MM.1S (cell line): ENCODE measurements around the gene C2CD2L.

Experiments used
- CTCF ChIP-seq: fragments of 300-600 bp; sonication (generic); IDR thresholded peaks from 2 replicates; pipeline ENCODE4 v1.5.1; 2016; ENCODE audit warnings: antibody characterized with exemption, low read length, mixed read lengths
- EZH2 ChIP-seq: fragments of 300-600 bp; sonication (generic); optimal IDR thresholded peaks from 2 replicates; pipeline ENCODE3; 2017; ENCODE audit warnings: low read depth, mild to moderate bottlenecking, antibody characterized with exemption, low read length, mixed read lengths
- EZH2phosphoT487 ChIP-seq: fragments of 300-600 bp; sonication (generic); IDR thresholded peaks from 2 replicates; pipeline ENCODE4 v1.6.1; 2018; ENCODE audit warnings: antibody characterized with exemption, low read length

- TF ChIP-seq EZH2 (no peak), CTCF (no peak), EZH2phosphoT487 (no peak)
Measured at GRCh38 chr11:119093942-119094815, 13.0 kb upstream of the C2CD2L start.
